Thyroid gland (tissue), 4 donors: ENCODE data around the gene LFNG.

Experiments
- CTCF ChIP-seq, 6 experiments: fragments of 200-600 bp in 3 of 6; fragments of 450-650 bp in 3 of 6; sonication (generic) in 3 of 6; IDR thresholded peaks; one replicate each; pipeline ENCODE4 v1.5.1; 2016 to 2019; ENCODE audit warnings: antibody characterized with exemption in 6 of 6, mild to moderate bottlenecking in 2 of 6, inconsistent platforms in 1 of 6, moderate library complexity in 1 of 6
- POLR2A ChIP-seq, 2 donors: fragments of 450-650 bp; IDR thresholded peaks; one replicate each; pipeline ENCODE4 v1.6.1; 2017; ENCODE audit warnings: antibody characterized with exemption in 2 of 2, mild to moderate bottlenecking in 2 of 2, moderate library complexity in 1 of 2

GRCh38 chr7:2520131-2520760 is 672 bp downstream of the LFNG start:
- TF ChIP-seq CTCF (IDR thresholded peaks at IDR 0.05) (no peak), POLR2A (IDR thresholded peaks at IDR 0.05) (no peak)
